ENCODE results near the gene ZCCHC14. TPM values are rescaled to one million over a fixed set of nuclear protein-coding genes. Genes with fewer than 3 reads are reported as not detected.
A peak's percentile ranks its signal among the peaks of the same experiment; 100 is the strongest.

Gene ZCCHC14
- total RNA-seq, 1 donor from 2014 or later: 42.4 TPM

DNA sequence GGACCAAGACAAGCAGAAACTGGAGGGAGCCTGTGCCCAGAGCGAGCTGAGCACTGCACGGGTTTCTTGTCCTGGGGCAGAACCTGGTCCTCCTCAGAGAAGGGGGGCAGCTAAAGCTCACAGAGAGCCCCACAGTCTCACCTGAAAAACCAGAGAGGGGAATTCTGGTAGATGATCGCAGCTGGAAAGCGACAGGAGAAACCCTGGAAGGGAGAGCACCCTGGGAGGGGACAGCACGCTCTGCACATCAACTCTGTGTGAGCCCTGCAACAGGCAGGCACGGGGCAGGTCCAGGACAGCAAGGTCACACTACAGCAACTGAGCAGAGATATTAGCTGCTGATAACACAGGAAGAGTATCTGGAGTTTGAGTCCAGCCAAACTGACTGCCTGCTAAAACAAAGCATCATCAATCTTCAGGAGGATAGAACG lies 18.2 kb downstream of the ZCCHC14 start:
- Mint-ChIP-seq H3K4me3 (ENCODE audit: low read depth) (no peak overlapping the region), H3K36me3 (ENCODE audit: insufficient read depth) (peaks cover 2% of the 10 kb centered on the region)

DNA sequence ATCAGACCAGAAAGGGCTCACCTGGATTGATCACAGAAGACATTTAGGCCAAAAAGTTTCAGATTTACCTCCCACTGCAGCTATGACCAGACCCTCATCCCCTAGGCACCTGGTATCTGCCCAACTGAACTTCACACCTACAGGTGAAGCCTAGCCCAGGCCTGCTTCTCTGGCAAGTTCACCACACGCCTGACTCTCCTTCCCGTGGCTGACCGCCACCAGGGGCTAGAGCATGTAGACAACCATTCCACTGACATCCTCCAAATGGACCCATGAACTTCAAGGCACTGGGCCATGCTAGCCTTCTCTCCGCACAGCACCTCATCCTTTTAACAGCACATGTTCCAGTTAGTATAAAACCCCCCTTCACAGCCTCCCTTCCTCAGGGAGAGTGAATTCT lies 18.8 kb downstream of the ZCCHC14 start:
- Mint-ChIP-seq H3K27ac (no peak overlapping the region), H3K27me3 (no peaks in the 10 kb centered on the region), H3K4me3 (ENCODE audit: low read depth) (no peak overlapping the region), H3K9me3 (ENCODE audit: low read depth) (no peaks in the 10 kb centered on the region), H3K4me1 (ENCODE audit: low read depth) (peaks cover 28% of the 10 kb centered on the region), H3K36me3 (ENCODE audit: insufficient read depth) (peaks cover 2% of the 10 kb centered on the region)
- DNase-seq (ENCODE audit: low spot score, unreplicated experiment): no peak
- TF ChIP-seq, protein P1, sequence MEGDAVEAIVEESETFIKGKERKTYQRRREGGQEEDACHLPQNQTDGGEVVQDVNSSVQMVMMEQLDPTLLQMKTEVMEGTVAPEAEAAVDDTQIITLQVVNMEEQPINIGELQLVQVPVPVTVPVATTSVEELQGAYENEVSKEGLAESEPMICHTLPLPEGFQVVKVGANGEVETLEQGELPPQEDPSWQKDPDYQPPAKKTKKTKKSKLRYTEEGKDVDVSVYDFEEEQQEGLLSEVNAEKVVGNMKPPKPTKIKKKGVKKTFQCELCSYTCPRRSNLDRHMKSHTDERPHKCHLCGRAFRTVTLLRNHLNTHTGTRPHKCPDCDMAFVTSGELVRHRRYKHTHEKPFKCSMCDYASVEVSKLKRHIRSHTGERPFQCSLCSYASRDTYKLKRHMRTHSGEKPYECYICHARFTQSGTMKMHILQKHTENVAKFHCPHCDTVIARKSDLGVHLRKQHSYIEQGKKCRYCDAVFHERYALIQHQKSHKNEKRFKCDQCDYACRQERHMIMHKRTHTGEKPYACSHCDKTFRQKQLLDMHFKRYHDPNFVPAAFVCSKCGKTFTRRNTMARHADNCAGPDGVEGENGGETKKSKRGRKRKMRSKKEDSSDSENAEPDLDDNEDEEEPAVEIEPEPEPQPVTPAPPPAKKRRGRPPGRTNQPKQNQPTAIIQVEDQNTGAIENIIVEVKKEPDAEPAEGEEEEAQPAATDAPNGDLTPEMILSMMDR (IDR thresholded peaks at IDR 0.05; ENCODE audit: unreplicated experiment): no peak

More for the DNA sequence above, 18.2 kb downstream of the ZCCHC14 start:
- peak overlapping the region; percentile 60 for H3K27ac Mint-ChIP-seq
- no peaks in the 10 kb centered on the region for H3K27me3 Mint-ChIP-seq
- no peaks in the 10 kb centered on the region for H3K9me3 Mint-ChIP-seq (ENCODE audit: low read depth)
- TF ChIP-seq, protein P1 (IDR thresholded peaks at IDR 0.05; ENCODE audit: unreplicated experiment): no peak
- peaks cover 28% of the 10 kb centered on the region for H3K4me1 Mint-ChIP-seq (ENCODE audit: low read depth)
- no peak for DNase-seq (ENCODE audit: low spot score, unreplicated experiment)

DNA sequence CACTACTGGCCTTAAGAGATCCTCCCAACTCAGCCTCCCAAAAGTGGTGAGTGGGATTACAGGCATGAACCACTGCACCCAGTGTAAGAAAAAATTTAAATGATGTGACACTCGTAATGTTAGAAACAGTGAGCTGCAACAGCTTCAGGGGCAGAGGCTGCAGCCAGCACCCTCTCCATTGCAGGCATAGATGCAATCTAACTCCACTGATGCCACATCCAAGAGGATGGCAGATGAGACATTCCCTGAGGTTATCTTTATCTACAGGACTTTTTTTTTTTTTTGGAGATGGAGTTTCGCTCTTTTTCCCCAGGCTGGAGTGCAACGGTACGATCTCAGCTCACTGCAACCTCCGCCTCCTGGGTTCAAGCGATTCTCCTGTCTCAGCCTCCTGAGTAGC lies 19.9 kb downstream of the ZCCHC14 start:
- no peaks in the 10 kb centered on the region for H3K9me3 Mint-ChIP-seq (ENCODE audit: low read depth)

DNA sequence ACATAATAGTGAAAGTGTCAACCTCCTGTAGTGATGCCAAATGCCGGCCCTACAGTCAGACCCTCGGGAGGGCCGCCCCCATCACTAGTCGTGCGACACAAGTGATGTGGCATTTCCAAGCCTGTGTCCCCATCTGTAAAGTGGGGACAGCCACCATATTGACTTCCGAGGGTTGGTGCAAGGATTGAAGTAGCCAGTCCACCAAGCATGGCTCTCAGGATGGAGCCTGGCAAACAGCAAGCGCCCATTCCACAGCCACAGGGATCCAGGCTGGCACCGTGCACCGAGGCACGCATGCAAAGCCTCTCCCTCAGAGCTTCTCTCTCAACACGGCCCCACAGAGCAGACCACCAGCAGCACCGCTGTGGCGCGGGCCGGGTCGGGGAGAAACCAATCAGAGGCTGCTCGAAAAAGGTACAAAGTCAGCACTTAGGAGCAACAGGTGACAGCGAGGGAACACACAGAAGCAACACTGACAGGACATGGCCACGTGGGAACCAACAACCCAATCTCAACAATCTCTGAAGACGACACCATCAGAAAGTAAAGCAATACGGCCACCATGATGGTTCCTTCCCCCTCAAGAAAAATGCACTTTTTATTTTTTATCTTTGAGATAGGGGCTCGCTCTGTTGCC lies 20.6 kb downstream of the ZCCHC14 start:
- H3K4me1 Mint-ChIP-seq (ENCODE audit: low read depth): peaks cover 28% of the 10 kb centered on the region
- H3K4me3 Mint-ChIP-seq (ENCODE audit: low read depth): no peak overlapping the region
- DNase-seq (ENCODE audit: low spot score, unreplicated experiment): no peak
- TF ChIP-seq, protein P1 (IDR thresholded peaks at IDR 0.05; ENCODE audit: unreplicated experiment): no peak
- H3K27ac Mint-ChIP-seq: no peak overlapping the region
- H3K27me3 Mint-ChIP-seq: no peaks in the 10 kb centered on the region
- no peaks in the 10 kb centered on the region for H3K36me3 Mint-ChIP-seq (ENCODE audit: insufficient read depth)
- no peaks in the 10 kb centered on the region for H3K9me3 Mint-ChIP-seq (ENCODE audit: low read depth)

More for the DNA sequence above, 19.9 kb downstream of the ZCCHC14 start:
- no peak for DNase-seq (ENCODE audit: low spot score, unreplicated experiment)
- no peaks in the 10 kb centered on the region for H3K27me3 Mint-ChIP-seq
- H3K4me1 Mint-ChIP-seq (ENCODE audit: low read depth): peaks cover 28% of the 10 kb centered on the region
- H3K4me3 Mint-ChIP-seq (ENCODE audit: low read depth): no peak overlapping the region
- no peaks in the 10 kb centered on the region for H3K36me3 Mint-ChIP-seq (ENCODE audit: insufficient read depth)
- no peak overlapping the region for H3K27ac Mint-ChIP-seq
- TF ChIP-seq, protein P1 (IDR thresholded peaks at IDR 0.05; ENCODE audit: unreplicated experiment): no peak

DNA sequence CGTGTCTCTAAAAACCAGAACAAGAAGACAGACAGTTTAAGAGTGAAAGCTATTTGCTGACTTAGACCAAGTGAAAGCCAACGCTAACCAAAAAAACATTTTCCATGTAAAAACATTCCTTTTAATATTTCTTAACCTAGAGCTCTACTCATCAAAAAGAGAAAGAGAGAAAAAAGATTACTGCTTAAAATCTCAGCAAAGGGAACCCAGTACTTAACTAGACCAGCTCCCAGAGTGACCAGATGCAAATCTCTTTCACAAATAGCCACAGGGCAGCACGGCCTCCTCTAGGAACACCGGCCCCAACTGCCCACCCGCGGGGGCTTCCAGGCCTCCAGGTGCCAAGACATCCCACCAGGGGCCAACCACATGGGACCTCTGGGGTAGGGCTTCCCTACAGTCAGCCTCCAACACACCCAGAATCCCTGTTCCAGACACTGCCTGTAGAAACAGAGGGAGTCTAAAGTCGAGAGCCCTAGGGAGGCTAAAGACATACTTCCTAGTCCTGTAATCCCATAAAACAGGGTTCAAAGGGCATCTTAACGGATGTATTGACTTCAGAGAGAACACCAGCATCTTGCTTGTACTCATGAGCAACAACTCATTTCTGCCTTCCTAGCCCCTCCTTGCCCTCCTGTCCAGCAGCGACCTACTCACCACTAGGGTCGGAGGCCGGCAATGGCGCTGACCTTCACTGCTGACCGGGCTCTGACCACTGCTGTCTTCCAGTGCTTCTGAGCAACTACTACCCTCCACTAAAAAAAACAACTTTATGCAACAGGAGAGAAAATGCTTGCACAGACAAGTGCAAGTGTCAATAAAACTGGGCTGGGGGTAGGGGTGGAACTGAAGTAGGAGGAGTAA lies 21.3 kb downstream of the ZCCHC14 start:
- Mint-ChIP-seq H3K4me3 (ENCODE audit: low read depth) (no peak overlapping the region), H3K9me3 (ENCODE audit: low read depth) (no peaks in the 10 kb centered on the region), H3K36me3 (ENCODE audit: insufficient read depth) (no peaks in the 10 kb centered on the region), H3K27ac (peak overlapping the region; percentile 2), H3K27me3 (no peaks in the 10 kb centered on the region), H3K4me1 (ENCODE audit: low read depth) (peaks cover 28% of the 10 kb centered on the region)
- DNase-seq (ENCODE audit: low spot score, unreplicated experiment): no peak
- TF ChIP-seq, protein P1 (IDR thresholded peaks at IDR 0.05; ENCODE audit: unreplicated experiment): no peak

All from progenitor cell of endocrine pancreas (in vitro differentiated cells).